Activated naive CD8-positive, alpha-beta T cell treated with anti-CD3 and anti-CD28 coated beads for 36 hours (primary cell): Measurements from ENCODE around the gene CDYL. TPM values are rescaled to one million over a fixed set of nuclear protein-coding genes. Genes with fewer than 3 reads are reported as not detected.
"Not testable (repeated sequence)": the region's sequence is repeated elsewhere in the genome, so short reads cannot be mapped to it uniquely, and the experiment has no call there.

Experiments
- DNase-seq: peaks from one replicate; pipeline ENCODE4 v3.0.0; 2021
- H3K27ac Mint-ChIP-seq: one replicate; pipeline ENCODE4 v1.8.0; 2022; ENCODE audit warnings: mild to moderate bottlenecking, moderate library complexity, mixed read lengths
- H3K27me3 Mint-ChIP-seq: one replicate; pipeline ENCODE4 v1.8.0; 2022; ENCODE audit warnings: mild to moderate bottlenecking, mixed read lengths
- H3K36me3 Mint-ChIP-seq: one replicate; pipeline ENCODE4 v1.8.0; 2021; ENCODE audit warnings: mild to moderate bottlenecking, mixed read lengths
- H3K4me1 Mint-ChIP-seq: one replicate; pipeline ENCODE4 v1.8.0; 2021; ENCODE audit warnings: mixed read lengths
- H3K4me3 Mint-ChIP-seq: one replicate; pipeline ENCODE4 v1.8.0; 2022; ENCODE audit warnings: mild to moderate bottlenecking, moderate library complexity, mixed read lengths
- H3K9me3 Mint-ChIP-seq: one replicate; pipeline ENCODE4 v1.8.0; 2022; ENCODE audit warnings: mixed read lengths
- total RNA-seq, 2 experiments: library from RNA; stranded (reverse); gene quantifications; one replicate each; pipeline ENCODE4 v1.2.3, GENCODE V29; 2021

The CDYL gene
- total RNA-seq, 2 experiments from 2014 or later = 38.8 to 40.5 TPM

- H3K36me3 Mint-ChIP-seq = peaks cover 44% of the 10 kb centered on the region
- H3K27me3 Mint-ChIP-seq = no peaks in the 10 kb centered on the region
- DNase-seq = no peak
- peaks cover 16% of the 10 kb centered on the region for H3K9me3 Mint-ChIP-seq
- H3K4me1 Mint-ChIP-seq = peaks cover 58% of the 10 kb centered on the region
- H3K27ac Mint-ChIP-seq = no peak overlapping the region
- H3K4me3 Mint-ChIP-seq = no peak overlapping the region
These were observed 82.2 kb downstream of the CDYL start for GRCh38 chr6:4858194-4859015.

GRCh38 chr6:4860387-4860786 is 84.2 kb downstream of the CDYL start:
- H3K4me1 Mint-ChIP-seq = peaks cover 47% of the 10 kb centered on the region
- no peak overlapping the region for H3K27ac Mint-ChIP-seq
- no peak overlapping the region for H3K4me3 Mint-ChIP-seq
- H3K9me3 Mint-ChIP-seq = peaks cover 33% of the 10 kb centered on the region
- H3K36me3 Mint-ChIP-seq = peaks cover 51% of the 10 kb centered on the region
- DNase-seq = no peak
- no peaks in the 10 kb centered on the region for H3K27me3 Mint-ChIP-seq

- no peaks in the 10 kb centered on the region for H3K27me3 Mint-ChIP-seq
- peaks cover 38% of the 10 kb centered on the region for H3K4me1 Mint-ChIP-seq
- H3K4me3 Mint-ChIP-seq = no peak overlapping the region
These were observed 85.4 kb downstream of the CDYL start for GRCh38 chr6:4861564-4861963.

GRCh38 chr6:4864519-4864918 is 88.3 kb downstream of the CDYL start:
- Mint-ChIP-seq H3K27ac (no peak overlapping the region), H3K27me3 (no peaks in the 10 kb centered on the region), H3K36me3 (peaks cover 71% of the 10 kb centered on the region)

More at GRCh38 chr6:4861564-4861963, 85.4 kb downstream of the CDYL start:
- DNase-seq = no peak
- H3K9me3 Mint-ChIP-seq = peaks cover 41% of the 10 kb centered on the region
- H3K36me3 Mint-ChIP-seq = peaks cover 55% of the 10 kb centered on the region
- no peak overlapping the region for H3K27ac Mint-ChIP-seq

GRCh38 chr6:4865006-4865405 is 88.8 kb downstream of the CDYL start:
- Mint-ChIP-seq H3K9me3 (peaks cover 55% of the 10 kb centered on the region), H3K36me3 (peaks cover 69% of the 10 kb centered on the region), H3K4me1 (peaks cover 20% of the 10 kb centered on the region)
- H3K27ac Mint-ChIP-seq, H3K27me3 Mint-ChIP-seq, H3K4me3 Mint-ChIP-seq, DNase-seq: not testable (repeated sequence)

More at GRCh38 chr6:4864519-4864918, 88.3 kb downstream of the CDYL start:
- Mint-ChIP-seq H3K9me3 (peaks cover 55% of the 10 kb centered on the region), H3K4me3 (no peak overlapping the region), H3K4me1 (peaks cover 20% of the 10 kb centered on the region)
- no peak for DNase-seq

GRCh38 chr6:4870821-4871494 is 94.8 kb downstream of the CDYL start:
- no peak overlapping the region for H3K27ac Mint-ChIP-seq
- H3K4me1 Mint-ChIP-seq = peaks cover 41% of the 10 kb centered on the region
- peaks cover 32% of the 10 kb centered on the region for H3K36me3 Mint-ChIP-seq
- DNase-seq = no peak
- no peak overlapping the region for H3K4me3 Mint-ChIP-seq
- no peaks in the 10 kb centered on the region for H3K27me3 Mint-ChIP-seq
- peaks cover 19% of the 10 kb centered on the region for H3K9me3 Mint-ChIP-seq

GRCh38 chr6:4871825-4872224 is 95.6 kb downstream of the CDYL start:
- no peak overlapping the region for H3K4me3 Mint-ChIP-seq
- peaks cover 48% of the 10 kb centered on the region for H3K4me1 Mint-ChIP-seq
- H3K27me3 Mint-ChIP-seq = no peaks in the 10 kb centered on the region
- H3K9me3 Mint-ChIP-seq = peaks cover 14% of the 10 kb centered on the region
- no peak overlapping the region for H3K27ac Mint-ChIP-seq
- no peak for DNase-seq
- H3K36me3 Mint-ChIP-seq = peaks cover 25% of the 10 kb centered on the region

GRCh38 chr6:4872841-4873240 is 96.6 kb downstream of the CDYL start:
- no peak overlapping the region for H3K27ac Mint-ChIP-seq
- H3K4me3 Mint-ChIP-seq = no peak overlapping the region
- H3K36me3 Mint-ChIP-seq = peaks cover 16% of the 10 kb centered on the region
- DNase-seq = no peak
- H3K4me1 Mint-ChIP-seq = peaks cover 51% of the 10 kb centered on the region
- no peaks in the 10 kb centered on the region for H3K27me3 Mint-ChIP-seq
- peaks cover 6% of the 10 kb centered on the region for H3K9me3 Mint-ChIP-seq

- peaks cover 11% of the 10 kb centered on the region for H3K36me3 Mint-ChIP-seq
- H3K27me3 Mint-ChIP-seq = no peaks in the 10 kb centered on the region
- H3K4me1 Mint-ChIP-seq = peaks cover 53% of the 10 kb centered on the region
- H3K4me3 Mint-ChIP-seq = no peak overlapping the region
- H3K9me3 Mint-ChIP-seq = peaks cover 3% of the 10 kb centered on the region
- no peak for DNase-seq
- H3K27ac Mint-ChIP-seq = no peak overlapping the region
These were observed 97.7 kb downstream of the CDYL start for GRCh38 chr6:4873928-4874327.

- no peaks in the 10 kb centered on the region for H3K27me3 Mint-ChIP-seq
- DNase-seq = no peak
- H3K9me3 Mint-ChIP-seq = peaks cover 1% of the 10 kb centered on the region
- H3K27ac Mint-ChIP-seq = no peak overlapping the region
- peaks cover 11% of the 10 kb centered on the region for H3K36me3 Mint-ChIP-seq
- H3K4me1 Mint-ChIP-seq = peaks cover 46% of the 10 kb centered on the region
- no peak overlapping the region for H3K4me3 Mint-ChIP-seq
These were observed 103.6 kb downstream of the CDYL start for GRCh38 chr6:4879741-4880275.

GRCh38 chr6:4880363-4880762 is 104.2 kb downstream of the CDYL start:
- Mint-ChIP-seq H3K4me1 (peaks cover 45% of the 10 kb centered on the region), H3K4me3 (no peak overlapping the region), H3K27me3 (no peaks in the 10 kb centered on the region), H3K9me3 (peaks cover 1% of the 10 kb centered on the region), H3K27ac (no peak overlapping the region), H3K36me3 (peaks cover 11% of the 10 kb centered on the region)
- DNase-seq = no peak

GRCh38 chr6:4883298-4883697 is 107.1 kb downstream of the CDYL start:
- H3K4me1 Mint-ChIP-seq = peaks cover 45% of the 10 kb centered on the region
- no peak overlapping the region for H3K4me3 Mint-ChIP-seq
- no peak overlapping the region for H3K27ac Mint-ChIP-seq
- no peak for DNase-seq
- no peaks in the 10 kb centered on the region for H3K27me3 Mint-ChIP-seq
- H3K36me3 Mint-ChIP-seq = peaks cover 17% of the 10 kb centered on the region
- H3K9me3 Mint-ChIP-seq = peaks cover 12% of the 10 kb centered on the region

GRCh38 chr6:4884646-4885340 is 108.6 kb downstream of the CDYL start:
- Mint-ChIP-seq H3K27me3 (no peaks in the 10 kb centered on the region), H3K9me3 (peaks cover 13% of the 10 kb centered on the region), H3K4me1 (peaks cover 39% of the 10 kb centered on the region), H3K36me3 (peaks cover 19% of the 10 kb centered on the region), H3K27ac (no peak overlapping the region), H3K4me3 (no peak overlapping the region)
- no peak for DNase-seq

- H3K27ac Mint-ChIP-seq = no peak overlapping the region
- H3K4me3 Mint-ChIP-seq = no peak overlapping the region
- no peak for DNase-seq
- H3K36me3 Mint-ChIP-seq = peaks cover 19% of the 10 kb centered on the region
- H3K9me3 Mint-ChIP-seq = peaks cover 13% of the 10 kb centered on the region
- peaks cover 36% of the 10 kb centered on the region for H3K4me1 Mint-ChIP-seq
- no peaks in the 10 kb centered on the region for H3K27me3 Mint-ChIP-seq
These were observed 109.2 kb downstream of the CDYL start for GRCh38 chr6:4885341-4885933.

- Mint-ChIP-seq H3K27ac (no peak overlapping the region), H3K9me3 (peaks cover 13% of the 10 kb centered on the region), H3K4me3 (no peak overlapping the region), H3K4me1 (peaks cover 33% of the 10 kb centered on the region), H3K36me3 (peaks cover 18% of the 10 kb centered on the region), H3K27me3 (no peaks in the 10 kb centered on the region)
- no peak for DNase-seq
These were observed 112.6 kb downstream of the CDYL start for GRCh38 chr6:4888841-4889240.
